ENCODE measurements around the gene MED10.

Gene MED10

GRCh38 chr5:6344593-6344989, 33.8 kb downstream of the MED10 start:
- H3K27ac ChIP-seq = no peak overlapping the region
- no peak for TF ChIP-seq CTCF (conservative IDR thresholded peaks at IDR 0.05)

GRCh38 chr5:6343951-6344592, 34.3 kb downstream of the MED10 start:
- no peak for TF ChIP-seq CTCF (conservative IDR thresholded peaks at IDR 0.05)
- H3K27ac ChIP-seq = no peak overlapping the region

GRCh38 chr5:6342689-6343315, 35.5 kb downstream of the MED10 start:
- TF ChIP-seq CTCF (conservative IDR thresholded peaks at IDR 0.05) = no peak
- H3K27ac ChIP-seq = no peak overlapping the region

GRCh38 chr5:6340100-6340499, 38.2 kb downstream of the MED10 start:
- no peak for TF ChIP-seq CTCF (conservative IDR thresholded peaks at IDR 0.05)
- no peak overlapping the region for H3K27ac ChIP-seq

- no peak for TF ChIP-seq CTCF (conservative IDR thresholded peaks at IDR 0.05)
Observed at GRCh38 chr5:6338871-6339270, 39.5 kb downstream of the MED10 start.

GRCh38 chr5:6338135-6338534, 40.2 kb downstream of the MED10 start:
- no peak for TF ChIP-seq CTCF (conservative IDR thresholded peaks at IDR 0.05)
- no peak overlapping the region for H3K27ac ChIP-seq

More at GRCh38 chr5:6338871-6339270, 39.5 kb downstream of the MED10 start:
- no peak overlapping the region for H3K27ac ChIP-seq

GRCh38 chr5:6333182-6333905, 45.0 kb downstream of the MED10 start:
- no peak for TF ChIP-seq CTCF (conservative IDR thresholded peaks at IDR 0.05)
- no peak overlapping the region for H3K27ac ChIP-seq

All from VCaP (cell line).